NCI-H82 treated with DMSO at 0.1 percent for 48 hours (cell line): ENCODE data around the gene VAC14.
"Not testable (repeated sequence)": the region's sequence is repeated elsewhere in the genome, so short reads cannot be mapped to it uniquely, and the experiment has no call there.

Source experiments
- DNase-seq: peaks from one replicate; lab custom pipeline; 2025; ENCODE audit not compliant: unreplicated experiment; lab: John Stamatoyannopoulos, UW

The VAC14 gene

DNA sequence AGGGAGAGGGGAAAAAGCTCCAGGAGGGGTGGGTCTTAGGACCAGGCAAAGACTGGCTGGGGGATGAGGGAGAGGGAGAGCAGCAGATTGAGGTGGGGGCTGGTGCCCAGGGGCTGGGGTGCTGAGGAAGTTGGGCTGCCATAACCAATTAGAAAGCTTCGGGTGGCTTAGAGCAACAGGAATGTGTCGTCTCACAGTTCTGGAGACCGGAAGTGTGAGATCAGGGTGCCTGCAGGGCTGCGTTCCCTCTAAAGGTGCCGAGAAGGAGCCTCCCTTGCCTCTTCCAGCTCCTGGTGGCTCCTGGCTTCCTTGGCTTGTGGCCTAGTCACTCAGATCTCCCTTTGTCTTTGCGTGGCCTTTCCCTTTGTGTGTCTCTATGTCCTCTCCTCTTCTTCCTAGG lies 152.4 kb downstream of the VAC14 start:
- no peak for DNase-seq

DNA sequence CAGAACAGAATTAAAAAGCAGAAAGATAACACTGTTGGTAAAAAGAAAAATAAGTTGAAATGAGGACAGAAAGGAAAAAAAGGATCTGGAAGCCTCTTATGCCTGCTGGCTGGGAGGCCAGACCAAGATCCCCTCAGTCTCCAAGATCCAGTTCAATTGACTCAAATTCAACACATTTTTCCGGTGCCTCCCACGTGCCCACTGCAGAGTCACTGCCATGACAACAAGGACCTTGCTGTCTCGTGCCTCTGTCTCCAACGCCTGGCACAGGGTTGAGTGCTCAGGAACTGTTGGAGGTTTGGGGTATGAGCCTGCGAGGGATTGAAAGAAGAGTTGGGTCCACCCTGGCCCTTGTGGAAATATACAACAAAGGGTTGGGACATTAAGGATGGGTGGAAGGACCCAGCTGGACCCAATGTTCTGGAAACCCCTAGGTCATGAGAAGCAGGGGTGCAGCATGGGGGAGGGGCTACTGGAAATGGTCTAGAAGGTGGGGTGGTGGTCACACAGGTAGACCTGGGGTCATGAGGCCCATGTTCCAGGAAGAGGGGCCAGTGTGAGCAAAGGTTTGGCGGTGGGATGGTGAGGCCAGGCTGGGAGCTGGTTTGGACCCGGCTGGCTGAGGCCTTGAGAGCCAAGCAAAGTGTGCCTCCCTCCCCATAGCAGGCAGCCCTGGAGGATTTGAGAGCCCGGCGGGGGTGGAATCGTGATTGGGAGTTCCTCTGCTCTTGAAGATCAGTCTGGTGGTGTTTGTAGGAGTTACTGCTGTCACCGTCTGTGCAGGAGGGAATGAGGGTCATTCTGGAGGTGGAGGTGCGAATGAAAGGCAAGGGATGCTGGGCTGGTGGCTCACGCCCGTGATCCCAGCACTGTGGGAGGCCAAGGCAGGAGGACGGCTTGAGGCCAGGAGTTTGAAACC lies 153.3 kb downstream of the VAC14 start:
- no peak for DNase-seq

DNA sequence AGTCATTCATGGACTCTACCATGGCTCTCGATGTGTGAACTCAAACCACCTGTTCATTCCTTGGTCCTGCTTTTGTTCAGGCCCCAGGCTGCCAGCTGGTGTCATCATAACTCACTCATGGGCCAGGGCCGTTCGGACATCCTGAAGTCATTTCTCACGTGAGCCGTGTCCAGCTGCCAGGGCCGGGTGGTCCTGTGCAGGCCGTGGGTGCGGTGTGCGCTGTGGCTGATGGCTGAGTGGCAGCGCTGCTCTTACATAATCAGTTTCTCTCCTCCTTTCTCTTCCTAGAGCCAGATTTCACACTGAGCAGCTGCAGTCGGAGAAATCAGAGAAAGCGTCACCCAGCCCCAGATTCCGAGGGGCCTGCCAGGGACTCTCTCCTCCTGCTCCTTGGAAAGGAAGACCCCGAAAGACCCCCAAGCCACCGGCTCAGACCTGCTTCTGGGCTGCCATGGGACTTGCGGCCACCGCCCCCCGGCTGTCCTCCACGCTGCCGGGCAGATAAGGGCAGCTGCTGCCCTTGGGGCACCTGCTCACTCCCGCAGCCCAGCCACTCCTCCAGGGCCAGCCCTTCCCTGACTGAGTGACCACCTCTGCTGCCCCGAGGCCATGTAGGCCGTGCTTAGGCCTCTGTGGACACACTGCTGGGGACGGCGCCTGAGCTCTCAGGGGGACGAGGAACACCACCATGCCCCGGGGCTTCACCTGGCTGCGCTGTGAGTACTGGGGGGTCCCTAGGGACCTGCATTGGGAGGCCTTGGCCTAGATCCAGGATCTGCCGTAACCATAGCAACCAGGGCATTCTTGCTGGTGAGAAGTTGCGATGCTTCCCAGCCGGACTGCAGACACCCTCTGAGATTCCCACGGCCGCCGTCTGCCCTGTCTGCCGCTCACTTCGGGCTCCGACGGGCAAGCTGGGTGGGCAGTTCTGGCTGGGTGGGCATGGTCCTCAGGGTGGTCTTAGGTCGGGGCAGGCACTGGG lies 154.4 kb downstream of the VAC14 start, which contains the start of gene IL34:
Gene IL34, plus strand, starts transcription at position 300 of the 982 bp plus-strand sequence. Its CDS starts 389 bp downstream, at position 689.
- no peak for DNase-seq

DNA sequence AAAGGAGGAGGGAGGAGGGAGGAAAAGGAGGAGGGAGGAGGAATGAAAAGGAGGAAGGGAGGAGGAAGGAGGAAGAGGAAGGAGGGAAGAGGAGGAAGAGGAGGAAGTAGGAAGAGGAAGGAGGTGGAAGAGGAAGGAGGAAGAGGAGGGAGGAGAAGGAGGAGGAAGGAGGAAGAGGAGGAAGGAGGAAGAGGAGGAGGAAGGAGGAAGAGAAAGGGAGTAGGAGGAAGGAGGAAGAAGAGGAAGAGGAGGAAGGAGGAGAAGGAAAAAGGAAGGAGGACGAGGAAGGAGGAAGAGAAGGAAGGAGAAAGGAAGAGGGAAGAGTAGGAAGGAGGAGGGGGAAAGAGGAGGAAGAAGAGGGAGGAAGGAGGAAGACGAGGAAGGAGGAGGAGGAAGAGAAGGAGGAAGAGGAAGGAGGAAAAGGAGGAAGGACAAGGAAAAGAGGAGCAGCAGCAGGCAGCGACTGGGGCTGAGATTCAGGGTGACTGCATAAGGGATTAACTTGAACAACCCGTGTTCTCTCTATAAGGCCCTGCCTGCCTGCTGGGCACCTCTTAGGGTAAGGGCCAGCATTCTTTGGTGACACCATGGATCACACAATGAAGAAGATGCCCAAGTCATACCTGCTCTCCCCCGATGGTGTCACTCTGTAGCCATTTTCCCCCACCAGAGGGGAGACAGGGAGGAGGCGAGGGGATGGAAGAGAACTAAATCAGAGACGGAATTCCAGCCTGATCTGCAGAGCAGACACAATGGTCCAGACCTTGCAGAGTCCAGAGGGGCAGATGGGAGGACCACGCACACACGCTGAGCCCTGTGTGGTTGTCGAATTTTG lies 156.0 kb downstream of the VAC14 start:
- no peak for DNase-seq

DNA sequence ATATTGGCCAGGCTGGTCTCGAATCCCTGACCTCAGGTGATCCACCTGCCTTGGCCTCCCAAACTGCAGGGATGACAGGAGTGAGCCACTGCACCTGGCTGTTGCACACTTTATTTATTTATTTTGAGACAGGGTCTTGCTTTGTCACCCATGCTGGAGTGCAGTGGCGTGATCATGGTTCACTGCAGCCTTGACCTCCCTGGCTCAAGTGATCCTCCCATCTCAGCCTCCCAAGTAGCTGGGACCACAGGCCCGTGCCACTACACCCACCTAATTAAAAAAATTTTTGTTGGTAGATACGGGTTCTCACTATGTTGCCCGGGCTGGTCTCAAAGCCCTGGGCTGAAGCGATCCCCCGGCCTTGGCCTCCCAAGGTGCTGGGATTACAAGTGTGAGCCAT lies 157.7 kb downstream of the VAC14 start:
- DNase-seq, result not testable (repeated sequence)

DNA sequence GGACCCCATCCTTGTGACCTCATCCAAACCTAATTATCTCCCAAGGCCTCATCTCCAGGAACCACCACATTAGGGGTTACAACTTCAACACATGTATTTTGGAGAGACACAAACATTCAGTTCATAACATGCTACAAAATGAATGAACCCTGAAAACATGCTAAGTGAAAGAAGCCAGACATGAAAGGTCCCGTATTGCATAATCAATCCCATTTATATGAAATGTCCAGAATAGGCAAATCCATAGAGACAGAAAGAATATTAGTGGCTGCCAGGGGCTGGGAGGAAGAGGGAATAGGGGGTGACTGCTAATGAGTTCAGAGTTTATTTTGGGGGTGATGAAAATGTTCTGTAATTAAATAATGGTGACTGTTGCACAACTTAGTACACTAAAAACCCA lies 158.3 kb downstream of the VAC14 start:
- no peak for DNase-seq

DNA sequence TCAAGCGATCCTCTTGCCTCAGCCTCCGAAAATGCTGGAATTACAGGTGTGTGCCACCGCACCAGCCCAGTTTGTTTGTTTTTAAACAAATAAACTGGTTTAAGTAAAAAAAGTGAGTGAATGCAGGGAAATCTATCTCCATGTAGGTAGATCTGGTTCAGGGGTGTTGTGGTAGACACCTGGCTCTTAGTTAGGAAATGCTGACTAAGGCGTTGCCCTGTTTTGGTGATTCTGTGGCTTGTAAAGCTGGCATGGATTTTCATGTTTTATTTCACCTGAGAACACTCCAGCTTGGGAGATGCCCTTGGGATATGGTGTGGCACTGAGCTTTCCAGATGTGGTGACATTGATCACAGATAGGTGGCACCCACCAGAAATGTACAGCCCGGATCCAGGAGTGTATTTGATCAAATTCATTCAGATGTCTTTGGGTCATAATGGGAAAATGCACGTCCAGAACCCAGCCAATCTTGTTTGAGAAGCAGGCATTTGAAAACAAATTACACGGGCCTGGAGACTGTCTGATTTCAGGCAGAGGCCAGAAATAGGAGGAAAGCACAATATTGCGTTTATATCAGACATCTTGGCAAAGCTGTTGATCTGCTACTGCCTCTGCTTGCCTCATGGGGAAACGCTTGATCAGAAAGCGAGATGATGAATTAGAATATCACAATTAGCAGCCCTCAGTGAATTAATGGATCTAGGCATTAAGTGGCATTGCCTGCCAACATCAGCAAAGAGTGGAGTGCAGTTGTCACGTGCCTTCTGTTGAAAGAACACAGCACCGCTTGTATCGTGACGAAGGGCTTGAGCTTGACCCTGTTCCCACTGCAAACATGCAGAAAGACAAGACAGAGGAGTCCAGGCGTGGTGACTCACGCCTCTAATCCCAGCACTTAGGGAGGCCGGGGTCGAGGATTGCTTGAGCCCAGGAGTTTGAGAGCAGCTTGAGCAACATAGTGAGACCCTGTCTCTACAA lies 161.9 kb downstream of the VAC14 start:
- DNase-seq, result no peak
